ENCODE results near the gene TSPAN3. TPM values are rescaled to one million over a fixed set of nuclear protein-coding genes. Genes with fewer than 3 reads are reported as not detected.

Gene TSPAN3
- total RNA-seq, 2 experiments from 2014 or later: 35.2 to 47.2 TPM

GRCh38 chr15:77067691-77068367 is 3.1 kb downstream of the TSPAN3 start:
- BruUV-seq (replicated peaks): no TSS peak
- no peaks in the 10 kb centered on the region for H3K9me3 ChIP-seq (ENCODE audit: low read length)
- H3K4me2 ChIP-seq (ENCODE audit: low read length): no peak overlapping the region; the same call in 1 of the 2 replicates
- CTCF ChIA-PET (ENCODE audit: unreplicated experiment): no interaction called here
- no peak overlapping the region for H3K4me3 ChIP-seq (ENCODE audit: low read depth, low read length, poor library complexity, severe bottlenecking)
- no peaks in the 10 kb centered on the region; the same call in 1 of the 2 replicates for H3K79me2 ChIP-seq (ENCODE audit: insufficient read depth, low read depth, low read length)
- TF ChIP-seq EZH2phosphoT487 (IDR thresholded peaks at IDR 0.05; ENCODE audit: borderline replicate concordance, low read depth, low read length): no peak
- TF ChIP-seq, protein P1, sequence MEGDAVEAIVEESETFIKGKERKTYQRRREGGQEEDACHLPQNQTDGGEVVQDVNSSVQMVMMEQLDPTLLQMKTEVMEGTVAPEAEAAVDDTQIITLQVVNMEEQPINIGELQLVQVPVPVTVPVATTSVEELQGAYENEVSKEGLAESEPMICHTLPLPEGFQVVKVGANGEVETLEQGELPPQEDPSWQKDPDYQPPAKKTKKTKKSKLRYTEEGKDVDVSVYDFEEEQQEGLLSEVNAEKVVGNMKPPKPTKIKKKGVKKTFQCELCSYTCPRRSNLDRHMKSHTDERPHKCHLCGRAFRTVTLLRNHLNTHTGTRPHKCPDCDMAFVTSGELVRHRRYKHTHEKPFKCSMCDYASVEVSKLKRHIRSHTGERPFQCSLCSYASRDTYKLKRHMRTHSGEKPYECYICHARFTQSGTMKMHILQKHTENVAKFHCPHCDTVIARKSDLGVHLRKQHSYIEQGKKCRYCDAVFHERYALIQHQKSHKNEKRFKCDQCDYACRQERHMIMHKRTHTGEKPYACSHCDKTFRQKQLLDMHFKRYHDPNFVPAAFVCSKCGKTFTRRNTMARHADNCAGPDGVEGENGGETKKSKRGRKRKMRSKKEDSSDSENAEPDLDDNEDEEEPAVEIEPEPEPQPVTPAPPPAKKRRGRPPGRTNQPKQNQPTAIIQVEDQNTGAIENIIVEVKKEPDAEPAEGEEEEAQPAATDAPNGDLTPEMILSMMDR (conservative IDR thresholded peaks at IDR 0.05; ENCODE audit: low read length): no peak
- no peak overlapping the region for H2AFZ ChIP-seq (ENCODE audit: low read length)
- H4K20me1 ChIP-seq (ENCODE audit: insufficient read depth, low read length): 0 out of 2 replicates have a peak, but pooled peaks cover 4% of the 10 kb centered on the region
- no peak overlapping the region for H3K27ac ChIP-seq (ENCODE audit: low read depth, low read length, poor library complexity, severe bottlenecking)
- no peaks in the 10 kb centered on the region for H3K9me2 ChIP-seq (ENCODE audit: insufficient read depth, low read length)
- POLR2A ChIA-PET: interaction anchor here (0.5 to 2.9 kb wide), 2 partner anchors 10 to 196 kb away, joined by 3 to 21 read pairs; no protein-coding TSS in a partner anchor
- H3K36me3 ChIP-seq (ENCODE audit: insufficient read depth, low read length): no peaks in the 10 kb centered on the region
- DNase-seq (ENCODE audit: low spot score): no peak
- peaks cover 25% of the 10 kb centered on the region for H3K4me1 ChIP-seq (ENCODE audit: insufficient read depth, low read length, poor library complexity, severe bottlenecking)
- intact Hi-C loops (cut with micrococcal nuclease; ENCODE audit: unreplicated experiment): no loop called here

GRCh38 chr15:77066971-77067690 is 3.8 kb downstream of the TSPAN3 start:
- intact Hi-C loops (cut with micrococcal nuclease; ENCODE audit: unreplicated experiment): no loop called here
- ChIA-PET CTCF (ENCODE audit: unreplicated experiment) (no interaction called here), POLR2A (interaction anchor here (0.6 to 2.9 kb wide), 3 partner anchors 9 to 469 kb away, joined by 4 to 21 read pairs (median 4); no protein-coding TSS in a partner anchor)
- H3K9me3 ChIP-seq (ENCODE audit: low read length): no peaks in the 10 kb centered on the region
- H2AFZ ChIP-seq (ENCODE audit: low read length): no peak overlapping the region
- no peak for DNase-seq (ENCODE audit: low spot score)
- BruUV-seq (replicated peaks): no TSS peak
- H3K27ac ChIP-seq (ENCODE audit: low read depth, low read length, poor library complexity, severe bottlenecking): no peak overlapping the region
- no peaks in the 10 kb centered on the region; the same call in 1 of the 2 replicates for H3K79me2 ChIP-seq (ENCODE audit: insufficient read depth, low read depth, low read length)
- no peak overlapping the region for H3K4me3 ChIP-seq (ENCODE audit: low read depth, low read length, poor library complexity, severe bottlenecking)
- no peak overlapping the region; the same call in 1 of the 2 replicates for H3K4me2 ChIP-seq (ENCODE audit: low read length)
- no peaks in the 10 kb centered on the region for H3K9me2 ChIP-seq (ENCODE audit: insufficient read depth, low read length)
- H3K4me1 ChIP-seq (ENCODE audit: insufficient read depth, low read length, poor library complexity, severe bottlenecking): peaks cover 25% of the 10 kb centered on the region
- 0 out of 2 replicates have a peak, but pooled peaks cover 4% of the 10 kb centered on the region for H4K20me1 ChIP-seq (ENCODE audit: insufficient read depth, low read length)
- no peaks in the 10 kb centered on the region for H3K36me3 ChIP-seq (ENCODE audit: insufficient read depth, low read length)
- no peak for TF ChIP-seq EZH2phosphoT487 (IDR thresholded peaks at IDR 0.05; ENCODE audit: borderline replicate concordance, low read depth, low read length)

DNA sequence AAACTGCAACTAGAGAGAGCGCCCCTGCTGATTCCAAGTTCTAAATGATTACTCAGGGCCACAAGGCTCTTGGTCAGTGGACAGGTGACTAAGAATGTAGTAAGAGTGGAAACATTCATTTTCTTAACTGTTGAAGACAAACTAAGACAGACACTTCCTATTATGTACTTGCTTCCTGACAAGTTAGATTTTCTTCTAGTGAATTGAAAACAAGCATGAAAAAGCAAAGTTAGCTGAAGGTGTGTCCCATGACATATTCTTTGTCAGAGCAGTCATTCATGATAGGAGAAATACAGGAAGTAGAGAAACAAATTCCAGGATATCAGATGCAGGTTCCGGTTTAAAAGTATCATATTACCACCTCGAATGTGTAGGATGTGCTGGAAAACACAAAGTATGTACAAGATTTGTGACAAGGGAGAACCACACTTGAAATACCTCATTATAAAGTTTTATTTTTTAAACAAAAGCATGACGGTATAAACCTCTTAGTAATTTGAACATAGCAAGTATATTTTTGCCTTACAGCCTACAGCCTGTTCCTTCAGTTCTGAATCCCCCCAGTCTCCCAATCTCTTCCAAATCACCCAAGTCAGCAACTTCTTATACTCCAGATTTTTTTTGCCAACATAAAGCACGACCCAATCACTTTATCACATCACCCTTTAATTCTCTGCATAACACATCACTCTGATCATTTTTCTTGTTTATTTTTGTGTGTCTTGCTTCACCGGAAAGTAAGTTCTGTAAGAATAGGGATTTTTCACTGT is 6.2 kb downstream of the TSPAN3 start:
- Histone ChIP-seq H3K9me2 (ENCODE audit: insufficient read depth, low read length) (no peaks in the 10 kb centered on the region), H4K20me1 (ENCODE audit: insufficient read depth, low read length) (peaks cover 6% of the 10 kb centered on the region; the same call in 1 of the 2 replicates), H3K4me1 (ENCODE audit: insufficient read depth, low read length, poor library complexity, severe bottlenecking) (peaks cover 25% of the 10 kb centered on the region), H3K79me2 (ENCODE audit: insufficient read depth, low read depth, low read length) (no peaks in the 10 kb centered on the region; the same call in 1 of the 2 replicates), H3K27ac (ENCODE audit: low read depth, low read length, poor library complexity, severe bottlenecking) (no peak overlapping the region), H2AFZ (ENCODE audit: low read length) (no peak overlapping the region), H3K4me2 (ENCODE audit: low read length) (no peak overlapping the region), H3K4me3 (ENCODE audit: low read depth, low read length, poor library complexity, severe bottlenecking) (no peak overlapping the region), H3K9me3 (ENCODE audit: low read length) (no peaks in the 10 kb centered on the region), H3K36me3 (ENCODE audit: insufficient read depth, low read length) (no peaks in the 10 kb centered on the region)
- CTCF ChIA-PET (ENCODE audit: unreplicated experiment): no interaction called here
- no peak for TF ChIP-seq EZH2phosphoT487 (IDR thresholded peaks at IDR 0.05; ENCODE audit: borderline replicate concordance, low read depth, low read length)
- TF ChIP-seq, protein P1 (conservative IDR thresholded peaks at IDR 0.05; ENCODE audit: low read length): no peak
- DNase-seq (ENCODE audit: low spot score): no peak
- POLR2A ChIA-PET: interaction anchor here (0.7 kb wide), 1 partner anchor 106 kb away, joined by 3 read pairs; no protein-coding TSS in a partner anchor
- intact Hi-C loops (cut with micrococcal nuclease; ENCODE audit: unreplicated experiment): no loop called here
- no TSS peak for BruUV-seq (replicated peaks)

Data from OCI-LY7 (cell line).